Measurements from ENCODE around the gene ACBD6.

Gene ACBD6

GRCh38 chr1:180266275-180267210 is 235.8 kb downstream of the ACBD6 start:
- Histone ChIP-seq H3K27ac (no peak overlapping the region), H3K4me3 (IDR thresholded peaks at IDR 0.05; ENCODE audit: insufficient read depth, low read depth, low read length) (no peak overlapping the region), H3K27me3 (ENCODE audit: insufficient read depth, low read depth) (no peaks in the 10 kb centered on the region), H3K4me2 (no peak overlapping the region), H3K79me2 (ENCODE audit: insufficient read depth, low read depth) (no peaks in the 10 kb centered on the region), H3K36me3 (ENCODE audit: insufficient read depth) (no peaks in the 10 kb centered on the region), H3K4me1 (ENCODE audit: low read depth, poor library complexity, severe bottlenecking) (no peaks in the 10 kb centered on the region), H4K20me1 (ENCODE audit: insufficient read depth) (no peaks in the 10 kb centered on the region), H2AFZ (ENCODE audit: low read depth) (no peak overlapping the region), H3K9ac (no peak overlapping the region)
- TF ChIP-seq CTCF (conservative IDR thresholded peaks at IDR 0.05; ENCODE audit: low read depth, low read length), result no peak

GRCh38 chr1:180265871-180266270 is 236.5 kb downstream of the ACBD6 start:
- H3K4me3 ChIP-seq (IDR thresholded peaks at IDR 0.05; ENCODE audit: insufficient read depth, low read depth, low read length), result no peak overlapping the region
- H2AFZ ChIP-seq (ENCODE audit: low read depth), result no peak overlapping the region
- no peak overlapping the region for H3K9ac ChIP-seq
- H3K4me2 ChIP-seq, result no peak overlapping the region
- H3K4me1 ChIP-seq (ENCODE audit: low read depth, poor library complexity, severe bottlenecking), result no peaks in the 10 kb centered on the region
- TF ChIP-seq CTCF (conservative IDR thresholded peaks at IDR 0.05; ENCODE audit: low read depth, low read length), result no peak
- H4K20me1 ChIP-seq (ENCODE audit: insufficient read depth), result no peaks in the 10 kb centered on the region
- no peaks in the 10 kb centered on the region for H3K27me3 ChIP-seq (ENCODE audit: insufficient read depth, low read depth)
- no peak overlapping the region for H3K27ac ChIP-seq
- H3K79me2 ChIP-seq (ENCODE audit: insufficient read depth, low read depth), result no peaks in the 10 kb centered on the region
- H3K36me3 ChIP-seq (ENCODE audit: insufficient read depth), result no peaks in the 10 kb centered on the region

- no peak overlapping the region for H3K9ac ChIP-seq
- H4K20me1 ChIP-seq (ENCODE audit: insufficient read depth), result no peaks in the 10 kb centered on the region
- H2AFZ ChIP-seq (ENCODE audit: low read depth), result no peak overlapping the region
- no peaks in the 10 kb centered on the region for H3K79me2 ChIP-seq (ENCODE audit: insufficient read depth, low read depth)
- no peaks in the 10 kb centered on the region for H3K36me3 ChIP-seq (ENCODE audit: insufficient read depth)
- TF ChIP-seq CTCF (conservative IDR thresholded peaks at IDR 0.05; ENCODE audit: low read depth, low read length), result no peak
- H3K4me1 ChIP-seq (ENCODE audit: low read depth, poor library complexity, severe bottlenecking), result no peaks in the 10 kb centered on the region
- no peaks in the 10 kb centered on the region for H3K27me3 ChIP-seq (ENCODE audit: insufficient read depth, low read depth)
- H3K4me3 ChIP-seq (IDR thresholded peaks at IDR 0.05; ENCODE audit: insufficient read depth, low read depth, low read length), result no peak overlapping the region
- no peak overlapping the region for H3K27ac ChIP-seq
- H3K4me2 ChIP-seq, result no peak overlapping the region
These were observed 237.2 kb downstream of the ACBD6 start for GRCh38 chr1:180265201-180265600.

GRCh38 chr1:180264595-180264994 is 237.8 kb downstream of the ACBD6 start:
- no peak overlapping the region for H3K9ac ChIP-seq
- H3K4me2 ChIP-seq, result no peak overlapping the region
- H3K27ac ChIP-seq, result no peak overlapping the region
- no peak overlapping the region for H3K4me3 ChIP-seq (IDR thresholded peaks at IDR 0.05; ENCODE audit: insufficient read depth, low read depth, low read length)
- H4K20me1 ChIP-seq (ENCODE audit: insufficient read depth), result no peaks in the 10 kb centered on the region
- no peaks in the 10 kb centered on the region for H3K27me3 ChIP-seq (ENCODE audit: insufficient read depth, low read depth)
- no peaks in the 10 kb centered on the region for H3K36me3 ChIP-seq (ENCODE audit: insufficient read depth)
- TF ChIP-seq CTCF (conservative IDR thresholded peaks at IDR 0.05; ENCODE audit: low read depth, low read length), result no peak
- H2AFZ ChIP-seq (ENCODE audit: low read depth), result no peak overlapping the region
- no peaks in the 10 kb centered on the region for H3K4me1 ChIP-seq (ENCODE audit: low read depth, poor library complexity, severe bottlenecking)
- H3K79me2 ChIP-seq (ENCODE audit: insufficient read depth, low read depth), result no peaks in the 10 kb centered on the region
